ENCODE results near the gene PPP1R3G. TPM values are rescaled to one million over a fixed set of nuclear protein-coding genes. Genes with fewer than 3 reads are reported as not detected.

Gene PPP1R3G
- total RNA-seq, 1 experiment from 2014 or later: not detected

- 0 out of 2 replicates have a peak overlapping the region, but pooled peaks have one; percentile 24 for H3K14ac ChIP-seq (ENCODE audit: insufficient read depth, low read length)
- no peak for TF ChIP-seq CTCF (conservative IDR thresholded peaks at IDR 0.05)
- H2AK5ac ChIP-seq (ENCODE audit: insufficient read length, low read length): no peak overlapping the region
- no peaks in the 10 kb centered on the region for H3K4me1 ChIP-seq (ENCODE audit: insufficient read depth, low read length)
- H3K27ac Mint-ChIP-seq: no peak overlapping the region
- no peak for DNase-seq
- H3K4me2 ChIP-seq (ENCODE audit: insufficient read depth, insufficient read length, low read length): peak overlapping the region; percentile 62
- peaks cover 29% of the 10 kb centered on the region; the same call in 1 of the 2 replicates for H3K27me3 ChIP-seq (ENCODE audit: insufficient read depth, low read length)
- H3K4ac ChIP-seq (ENCODE audit: low read depth, low read length): no peak overlapping the region
- H4K5ac ChIP-seq (ENCODE audit: insufficient read length, low read depth, low read length): no peak overlapping the region
- peak overlapping the region; percentile 68 to 86 for H3K4me3 Mint-ChIP-seq
- H3K36me3 Mint-ChIP-seq (ENCODE audit: insufficient read depth in 1 of 3, low read depth in 3 of 3): peaks cover 0 to 6% (median 0%) of the 10 kb centered on the region in 3 experiments; a peak in 3 of 7 replicates
- no peak overlapping the region for H2BK120ac ChIP-seq (ENCODE audit: low read depth, low read length, poor library complexity, severe bottlenecking)
- H3K79me2 ChIP-seq (ENCODE audit: insufficient read depth, low read length): no peaks in the 10 kb centered on the region
- no peak overlapping the region for H3T11ph ChIP-seq (ENCODE audit: low read length)
- H3K18ac ChIP-seq (ENCODE audit: insufficient read length, low read depth, low read length): no peak overlapping the region
- H4K20me1 ChIP-seq (ENCODE audit: control insufficient read depth, insufficient read depth, insufficient read length): no peaks in the 10 kb centered on the region
- no peak overlapping the region for H3K56ac ChIP-seq (ENCODE audit: insufficient read length, low read depth, low read length)
- no peak overlapping the region for H2AFZ ChIP-seq (ENCODE audit: low read length)
- peaks cover 23% of the 10 kb centered on the region for H3K23me2 ChIP-seq (ENCODE audit: insufficient read length, low read depth, low read length, poor library complexity, severe bottlenecking)
- H2BK5ac ChIP-seq (ENCODE audit: insufficient read length, low read length): no peak overlapping the region
- H3K79me1 ChIP-seq (ENCODE audit: insufficient read depth, low read depth, low read length, poor library complexity, severe bottlenecking): no peaks in the 10 kb centered on the region
- H3K9me3 ChIP-seq (ENCODE audit: control insufficient read depth, low read depth, low read length): no peaks in the 10 kb centered on the region
- WGBS (ENCODE audit: extremely low coverage, insufficient read length, low lambda C conversion rate): no CpG with 5 or more reads among the region's 57 CpGs
- no peak overlapping the region for H3K23ac ChIP-seq (ENCODE audit: insufficient read length, low read depth, low read length)
- no peak overlapping the region for H2BK12ac ChIP-seq (ENCODE audit: insufficient read length, low read depth, low read length)
- peaks cover 81% of the 10 kb centered on the region for H3K27me3 Mint-ChIP-seq (ENCODE audit: low read depth)
- H3K9ac ChIP-seq (ENCODE audit: extremely low read depth, insufficient read length, low read length): no peak overlapping the region
- no peak overlapping the region for H4K91ac ChIP-seq (ENCODE audit: insufficient read length, low read depth, low read length)
- H3K9me3 Mint-ChIP-seq: peaks cover 7 to 11% of the 10 kb centered on the region in 2 experiments
- H4K8ac ChIP-seq (replicated peaks; ENCODE audit: insufficient read length, low read depth, low read length): no peak overlapping the region
- H2BK20ac ChIP-seq (ENCODE audit: low read depth, low read length, poor library complexity, severe bottlenecking): no peak overlapping the region
- H3K27ac ChIP-seq (ENCODE audit: insufficient read length, low read depth, low read length): no peak overlapping the region
- peaks cover 11 to 12% of the 10 kb centered on the region in 2 experiments for H3K4me1 Mint-ChIP-seq
- no peak overlapping the region; the same call in 1 of the 2 replicates for H2BK15ac ChIP-seq (ENCODE audit: low read depth, low read length)
These were observed 771 bp upstream of the PPP1R3G start for GRCh38 chr6:5084360-5084780.
